BLaER1 treated with 17β-estradiol and CSF1 and Interleukin-3, amounts not matched to agents 10 nM and 100 nM (cell line): ENCODE results near the gene FFAR4.
"Not testable (repeated sequence)": the region's sequence is repeated elsewhere in the genome, so short reads cannot be mapped to it uniquely, and the experiment has no call there.

Experiments used
- H3K27ac ChIP-seq, 11 experiments: shearing (Covaris generic); formaldehyde crosslinking; 2 replicates each; pipeline ENCODE4 v1.8.1; 2022
- H3K27me3 ChIP-seq, 11 experiments: shearing (Covaris generic); formaldehyde crosslinking; 2 replicates each; pipeline ENCODE4 v1.8.1; 2022
- H3K36me3 ChIP-seq, 11 experiments: shearing (Covaris generic); formaldehyde crosslinking; 2 replicates each; pipeline ENCODE4 v1.8.1; 2022
- H3K4me1 ChIP-seq, 10 experiments: shearing (Covaris generic); formaldehyde crosslinking; 2 replicates each; pipeline ENCODE4 v1.8.1; 2022
- H3K4me2 ChIP-seq, 11 experiments: shearing (Covaris generic); formaldehyde crosslinking; 2 replicates each; pipeline ENCODE4 v1.8.1; 2022
- H3K4me3 ChIP-seq, 10 experiments: shearing (Covaris generic); formaldehyde crosslinking; 2 replicates each; pipeline ENCODE4 v1.8.1; 2022
- H3K9ac ChIP-seq, 11 experiments: shearing (Covaris generic); formaldehyde crosslinking; 2 replicates each; pipeline ENCODE4 v1.8.1; 2022
- H3K9me3 ChIP-seq, 11 experiments: shearing (Covaris generic); formaldehyde crosslinking; replicated peaks in 1 of 11; 2 replicates each; pipeline ENCODE4 v1.8.1; 2022
- H4K20me1 ChIP-seq, 11 experiments: shearing (Covaris generic); formaldehyde crosslinking; 2 replicates each; pipeline ENCODE4 v1.8.1; 2022
- Cebpa-rat ChIP-seq, 11 experiments: shearing (Covaris generic); IDR thresholded peaks; 2 replicates each; pipeline ENCODE4 v1.8.1; 2022

FFAR4 gene

DNA sequence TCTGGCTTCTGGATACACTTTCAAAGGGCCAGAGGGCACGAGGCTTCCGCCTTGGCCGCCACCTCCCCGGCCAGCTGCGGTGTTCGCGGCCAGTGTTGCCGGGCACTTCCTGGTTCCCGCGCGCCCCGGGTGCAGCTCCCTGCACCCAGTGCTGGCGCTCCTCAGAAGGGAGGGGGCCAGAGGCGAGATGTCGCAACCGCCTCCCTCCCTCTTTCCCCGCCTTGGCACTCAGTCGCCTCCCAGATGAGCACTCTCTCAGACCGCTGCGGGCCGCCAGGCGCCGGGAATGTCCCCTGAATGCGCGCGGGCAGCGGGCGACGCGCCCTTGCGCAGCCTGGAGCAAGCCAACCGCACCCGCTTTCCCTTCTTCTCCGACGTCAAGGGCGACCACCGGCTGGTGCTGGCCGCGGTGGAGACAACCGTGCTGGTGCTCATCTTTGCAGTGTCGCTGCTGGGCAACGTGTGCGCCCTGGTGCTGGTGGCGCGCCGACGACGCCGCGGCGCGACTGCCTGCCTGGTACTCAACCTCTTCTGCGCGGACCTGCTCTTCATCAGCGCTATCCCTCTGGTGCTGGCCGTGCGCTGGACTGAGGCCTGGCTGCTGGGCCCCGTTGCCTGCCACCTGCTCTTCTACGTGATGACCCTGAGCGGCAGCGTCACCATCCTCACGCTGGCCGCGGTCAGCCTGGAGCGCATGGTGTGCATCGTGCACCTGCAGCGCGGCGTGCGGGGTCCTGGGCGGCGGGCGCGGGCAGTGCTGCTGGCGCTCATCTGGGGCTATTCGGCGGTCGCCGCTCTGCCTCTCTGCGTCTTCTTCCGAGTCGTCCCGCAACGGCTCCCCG is at the start of gene FFAR4:
Gene FFAR4 (plus strand): TSS at position 231 of the 842 bp plus-strand sequence. CDS start 56 bp downstream, at position 287.
- H3K9ac ChIP-seq = no peak within 1 kb of the TSS
- H3K4me3 ChIP-seq = no peak within 1 kb of the TSS

DNA sequence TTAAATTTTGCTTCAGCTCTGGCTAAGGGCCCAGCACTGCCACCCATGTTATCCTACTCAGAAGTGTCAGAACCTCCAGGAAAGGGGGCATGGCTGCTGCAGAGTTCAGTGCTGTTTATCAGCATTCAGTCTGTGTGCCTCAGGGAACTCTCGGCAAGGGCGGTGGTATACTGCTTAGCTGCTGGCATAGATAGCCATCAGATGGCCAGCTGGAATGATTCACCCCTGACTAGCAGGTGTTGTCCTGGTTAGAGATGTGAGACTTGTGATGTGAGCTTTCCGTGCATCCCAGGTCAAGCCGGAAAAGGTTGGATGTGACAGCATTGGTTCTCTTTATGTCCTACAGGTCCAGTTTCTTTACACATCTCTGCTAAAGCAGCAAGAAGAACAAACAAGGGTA is 47.9 kb upstream of the FFAR4 start:
- Histone ChIP-seq H3K9ac (no peak overlapping the region), H3K4me3 (no peak overlapping the region), H3K9me3 (peaks cover 9 to 41% (median 38%) of the 10 kb centered on the region in 11 experiments; a peak in 21 of 22 replicates), H3K27me3 (no peaks in the 10 kb centered on the region), H4K20me1 (no peaks in the 10 kb centered on the region), H3K4me2 (no peak overlapping the region), H3K4me1 (peaks cover 0 to 33% (median 0%) of the 10 kb centered on the region in 10 experiments; a peak in 6 of 20 replicates), H3K36me3 (peaks cover 16 to 94% (median 86%) of the 10 kb centered on the region in 11 experiments), H3K27ac (no peak overlapping the region)
- no peak for TF ChIP-seq Cebpa-rat (IDR thresholded peaks at IDR 0.05)

More for the DNA sequence above, at the start of gene FFAR4:
- Histone ChIP-seq H3K4me1 (peaks cover 0 to 18% (median 0%) of the 10 kb centered on the region in 10 experiments; a peak in 6 of 20 replicates), H3K4me2 (peak within 1 kb of the TSS in 2 of 11 experiments; percentile 4 to 46; a peak in 2 of 22 replicates), H3K27me3 (no peaks in the 10 kb centered on the region), H3K27ac (no peak within 1 kb of the TSS), H3K36me3 (no peaks in the 10 kb centered on the region), H4K20me1 (no peaks in the 10 kb centered on the region), H3K9me3 (peaks cover 0 to 16% (median 10%) of the 10 kb centered on the region in 11 experiments; a peak in 10 of 22 replicates)
- peak in 2 of 11 experiments; percentile 44 to 46; a peak in 2 of 22 replicates for TF ChIP-seq Cebpa-rat (IDR thresholded peaks at IDR 0.05)

DNA sequence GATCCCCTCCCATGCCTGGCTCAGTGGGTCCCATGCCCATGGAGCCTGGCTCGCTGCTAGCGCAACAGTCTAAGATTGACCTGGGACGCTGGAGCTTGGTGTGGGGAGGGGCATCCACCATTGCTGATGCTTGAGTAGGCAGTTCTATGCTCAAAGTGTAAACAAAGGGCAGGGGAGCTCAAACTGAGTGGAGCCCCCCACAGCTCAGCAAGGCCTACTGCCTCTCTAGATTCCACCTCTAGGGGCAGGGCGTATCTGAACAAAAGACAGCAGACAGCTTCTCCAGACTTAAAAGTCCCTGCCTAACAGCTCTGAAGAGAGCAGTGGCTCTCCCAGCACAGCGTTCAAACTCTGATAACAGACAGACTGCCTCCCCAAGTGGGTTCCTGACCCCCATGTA is 31.2 kb upstream of the FFAR4 start:
- Histone ChIP-seq H3K9ac (no peak overlapping the region), H3K4me3 (no peak overlapping the region), H3K27me3 (no peaks in the 10 kb centered on the region), H3K9me3 (no peaks in the 10 kb centered on the region), H3K4me2 (no peak overlapping the region), H3K36me3 (peaks cover 0 to 2% (median 0%) of the 10 kb centered on the region in 11 experiments; a peak in 3 of 22 replicates), H4K20me1 (no peaks in the 10 kb centered on the region), H3K4me1 (no peaks in the 10 kb centered on the region), H3K27ac (no peak overlapping the region)
- no peak for TF ChIP-seq Cebpa-rat (IDR thresholded peaks at IDR 0.05)

DNA sequence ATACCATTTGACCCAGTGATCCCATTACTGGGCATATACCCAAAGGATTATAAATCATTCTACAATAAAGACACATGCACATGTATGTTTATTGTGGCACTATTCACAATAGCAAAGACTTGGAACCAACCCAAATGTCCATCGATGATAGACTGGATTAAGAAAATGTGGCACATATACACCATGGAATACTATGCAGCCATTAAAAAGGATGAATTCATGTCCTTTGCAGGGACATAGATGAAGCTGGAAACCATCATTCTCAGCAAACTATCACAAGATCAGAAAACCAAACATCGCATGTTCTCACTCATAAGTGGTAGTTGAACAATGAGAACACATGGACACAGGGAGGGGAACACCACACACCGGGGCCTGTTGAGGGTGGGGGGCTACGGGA is 25.6 kb upstream of the FFAR4 start:
- H3K27ac ChIP-seq, H3K27me3 ChIP-seq, H3K9me3 ChIP-seq, H3K4me2 ChIP-seq, H3K4me3 ChIP-seq, H4K20me1 ChIP-seq, H3K9ac ChIP-seq, H3K36me3 ChIP-seq, H3K4me1 ChIP-seq: not testable (repeated sequence)

DNA sequence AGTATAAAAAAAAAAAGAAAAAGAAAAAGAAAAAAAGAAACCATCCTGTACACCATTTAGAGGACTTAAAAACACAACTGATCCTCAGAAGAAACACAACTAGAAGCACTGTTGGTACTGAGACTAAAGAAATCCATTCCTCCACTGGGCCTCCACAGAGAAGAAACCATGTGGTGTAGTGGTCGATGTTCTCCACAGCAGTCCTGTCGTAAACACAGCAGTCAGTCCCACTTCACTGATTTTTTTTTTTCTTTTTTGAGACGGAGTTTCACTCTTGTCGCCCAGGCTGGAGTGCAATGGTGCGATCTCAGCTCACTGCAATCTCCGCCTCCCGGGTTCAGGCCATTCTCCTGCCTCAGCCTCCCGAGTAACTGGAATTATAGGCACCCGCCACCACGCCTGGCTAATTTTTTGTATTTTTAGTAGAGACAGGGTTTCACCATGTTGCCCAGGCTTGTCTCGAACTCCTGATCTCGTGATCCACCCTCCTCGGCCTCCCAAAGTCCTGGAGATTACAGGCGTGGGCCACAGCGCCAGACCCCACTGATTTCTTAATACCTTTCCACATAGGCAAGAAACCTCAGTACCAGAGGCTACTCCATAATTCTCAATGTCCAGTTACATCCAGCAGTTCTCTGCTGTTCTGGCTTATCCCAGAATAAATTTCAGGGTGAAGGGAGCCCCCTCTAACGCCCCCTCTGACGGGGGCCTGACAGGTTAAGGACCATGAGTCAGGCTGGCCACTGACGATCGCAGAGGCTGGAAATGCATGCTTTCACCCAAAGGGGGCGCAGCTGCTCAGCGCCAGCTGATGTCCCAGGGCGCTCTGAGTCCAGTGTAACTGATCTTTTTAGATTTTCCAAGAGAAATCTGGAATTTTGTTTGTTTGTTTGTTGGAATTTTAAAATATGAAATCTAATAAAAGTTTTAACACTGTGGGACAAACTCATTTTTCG is 24.8 kb upstream of the FFAR4 start:
- Histone ChIP-seq H3K9me3 (peaks cover 0 to 7% (median 0%) of the 10 kb centered on the region in 11 experiments; a peak in 1 of 22 replicates), H3K27me3 (no peaks in the 10 kb centered on the region), H4K20me1 (no peaks in the 10 kb centered on the region), H3K4me3 (no peak overlapping the region), H3K4me2 (no peak overlapping the region), H3K36me3 (no peaks in the 10 kb centered on the region), H3K9ac (no peak overlapping the region), H3K27ac (no peak overlapping the region), H3K4me1 (no peaks in the 10 kb centered on the region)
- TF ChIP-seq Cebpa-rat (IDR thresholded peaks at IDR 0.05) = no peak

DNA sequence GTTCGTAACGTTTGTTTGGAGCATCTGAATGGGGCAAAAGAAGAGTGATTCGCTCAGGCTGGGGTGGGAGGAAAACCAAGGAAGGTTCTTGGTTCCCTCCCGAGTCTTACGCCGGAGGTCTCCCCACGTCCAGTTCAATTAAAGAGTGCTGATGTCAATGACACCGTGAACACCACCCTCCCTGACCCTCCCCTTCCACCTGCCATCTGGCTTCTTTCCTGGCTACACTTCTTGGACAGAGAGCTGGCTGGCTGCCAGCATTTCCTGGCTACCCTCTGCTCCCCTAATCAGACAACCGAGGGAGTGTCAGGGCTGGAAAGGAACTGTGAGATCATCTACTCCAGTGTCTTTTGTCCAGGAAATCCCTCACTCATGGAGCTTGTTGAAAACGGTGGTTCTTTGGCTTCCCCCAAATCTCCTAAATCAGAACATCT is 24.1 kb upstream of the FFAR4 start:
- H3K4me1 ChIP-seq = no peaks in the 10 kb centered on the region
- H3K4me2 ChIP-seq = no peak overlapping the region
- H3K27ac ChIP-seq = no peak overlapping the region
- no peak overlapping the region for H3K4me3 ChIP-seq
- H3K9me3 ChIP-seq = peaks cover 0 to 7% (median 0%) of the 10 kb centered on the region in 11 experiments; a peak in 1 of 22 replicates
- H3K27me3 ChIP-seq = no peaks in the 10 kb centered on the region
- H4K20me1 ChIP-seq = no peaks in the 10 kb centered on the region
- TF ChIP-seq Cebpa-rat (IDR thresholded peaks at IDR 0.05) = no peak
- H3K36me3 ChIP-seq = no peaks in the 10 kb centered on the region
- no peak overlapping the region for H3K9ac ChIP-seq

DNA sequence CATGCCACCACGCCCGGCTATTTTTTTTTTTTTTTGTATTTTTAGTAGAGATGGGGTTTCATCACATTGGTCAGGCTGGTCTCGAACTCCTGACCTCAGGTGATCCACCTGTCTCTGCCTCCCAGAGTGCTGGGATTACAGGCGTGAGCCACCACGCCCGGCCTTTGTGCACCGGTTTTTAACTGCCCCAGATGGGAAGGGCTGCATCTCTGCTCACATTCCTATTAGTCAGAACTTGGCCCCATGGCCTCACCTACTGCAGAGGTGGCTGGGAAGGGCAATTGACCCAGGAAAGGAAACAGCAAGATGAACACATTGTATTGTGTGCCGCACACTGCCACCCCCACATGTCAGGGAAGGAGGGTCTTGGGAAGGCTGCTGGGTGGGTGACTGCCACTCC is 19.5 kb upstream of the FFAR4 start:
- H4K20me1 ChIP-seq, H3K27ac ChIP-seq, H3K9ac ChIP-seq, H3K36me3 ChIP-seq, H3K4me2 ChIP-seq, H3K9me3 ChIP-seq, H3K4me3 ChIP-seq, H3K27me3 ChIP-seq, H3K4me1 ChIP-seq: not testable (repeated sequence)

DNA sequence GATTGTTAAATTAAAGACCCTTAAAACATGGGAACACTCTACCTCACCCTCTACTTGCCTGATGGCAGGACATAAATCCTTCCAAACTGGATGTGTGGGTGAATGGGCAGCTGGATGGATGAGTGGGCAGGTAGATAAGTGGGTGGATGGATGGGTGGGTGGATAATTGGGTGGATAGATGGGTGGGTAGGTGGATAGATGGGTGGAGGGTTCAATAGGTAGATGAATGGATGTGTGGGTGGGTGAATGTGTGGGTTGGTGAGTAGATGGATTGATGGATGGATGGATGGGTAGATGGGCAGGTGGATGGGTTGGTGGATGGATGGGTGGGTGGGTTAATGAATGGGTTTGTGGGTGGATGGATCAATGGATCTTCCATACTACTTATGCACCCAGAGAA is 18.9 kb upstream of the FFAR4 start:
- no peaks in the 10 kb centered on the region for H4K20me1 ChIP-seq
- no peaks in the 10 kb centered on the region for H3K27me3 ChIP-seq
- H3K36me3 ChIP-seq = no peaks in the 10 kb centered on the region
- H3K27ac ChIP-seq = no peak overlapping the region
- H3K9ac ChIP-seq = no peak overlapping the region
- TF ChIP-seq Cebpa-rat (IDR thresholded peaks at IDR 0.05) = no peak
- no peaks in the 10 kb centered on the region for H3K9me3 ChIP-seq
- H3K4me2 ChIP-seq = no peak overlapping the region
- no peaks in the 10 kb centered on the region for H3K4me1 ChIP-seq
- H3K4me3 ChIP-seq = no peak overlapping the region

DNA sequence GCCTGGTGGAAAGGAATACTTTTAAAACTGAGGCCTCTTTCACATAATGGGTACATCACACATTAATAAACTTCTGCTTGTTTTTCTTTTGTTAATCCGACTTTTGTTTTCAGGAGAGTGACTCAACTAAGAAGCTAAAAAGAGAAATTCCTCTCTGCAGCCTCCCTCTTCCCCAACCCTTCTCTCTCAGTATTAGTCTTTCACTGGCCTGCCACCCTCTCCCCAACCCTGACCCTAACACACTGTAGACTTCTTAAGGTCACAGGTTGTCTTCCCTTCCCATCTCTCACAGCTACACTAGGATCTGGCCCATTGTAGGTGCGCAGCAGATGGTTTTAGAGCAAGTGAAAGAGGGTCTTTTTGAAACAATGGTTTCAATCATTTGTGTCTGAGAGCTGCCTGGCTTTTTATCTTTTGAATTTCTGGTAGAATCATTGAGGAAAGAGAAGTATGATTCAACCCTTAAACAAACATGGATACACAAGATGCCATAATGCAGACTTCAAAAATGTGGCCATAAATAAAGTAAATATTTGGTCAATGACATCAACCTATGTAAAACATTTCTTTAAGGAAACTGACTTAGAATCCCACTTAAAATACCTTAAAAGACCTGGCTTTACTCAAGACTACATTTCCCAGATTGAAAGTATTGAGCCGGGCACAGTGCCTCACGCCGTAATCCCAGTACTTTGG is 17.9 kb upstream of the FFAR4 start:
- Histone ChIP-seq H3K9me3 (no peaks in the 10 kb centered on the region), H3K9ac (no peak overlapping the region), H3K27ac (no peak overlapping the region), H4K20me1 (no peaks in the 10 kb centered on the region), H3K4me2 (no peak overlapping the region), H3K4me3 (no peak overlapping the region), H3K36me3 (no peaks in the 10 kb centered on the region), H3K4me1 (no peaks in the 10 kb centered on the region), H3K27me3 (no peaks in the 10 kb centered on the region)
- TF ChIP-seq Cebpa-rat (IDR thresholded peaks at IDR 0.05) = no peak
